ENCODE measurements around the gene LRRC37A. TPM values are rescaled to one million over a fixed set of nuclear protein-coding genes. Genes with fewer than 3 reads are reported as not detected.
"Not testable (repeated sequence)": the region's sequence is repeated elsewhere in the genome, so short reads cannot be mapped to it uniquely, and the experiment has no call there.

The LRRC37A gene
- total RNA-seq, 6 experiments from 2014 or later: 0.44 to 0.95 (median 0.63) TPM

DNA sequence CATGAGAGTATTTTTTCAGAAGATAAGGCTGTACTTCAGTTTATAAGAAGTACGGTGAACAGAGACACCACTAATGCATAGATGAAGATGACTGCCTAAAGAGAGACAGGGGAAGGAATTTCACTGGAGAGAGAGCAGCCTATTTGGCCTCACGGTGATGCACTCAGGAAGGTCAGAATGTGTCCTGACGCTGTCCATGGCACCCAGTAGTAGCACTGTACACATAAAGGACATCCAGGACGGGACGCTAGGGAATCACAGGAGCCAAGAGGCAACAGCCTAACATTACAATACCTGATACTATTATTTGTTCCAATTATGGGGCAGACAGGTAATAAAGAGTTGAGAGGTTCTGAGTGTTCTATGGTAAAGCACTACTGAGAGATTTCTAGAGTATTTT, 24.9 kb upstream of the LRRC37A start:
- intact Hi-C loops (cut with DNase I): loop anchor here in 1 of 2 donors (10.0 kb wide), 1 partner anchor 75 kb away; the partner anchor contains the start of gene KANSL1
- Histone ChIP-seq H3K27me3 (no peaks in the 10 kb centered on the region), H3K27ac (no peak overlapping the region), H3K4me3 (no peak overlapping the region), H3K4me1 (peaks cover 0 to 4% (median 0%) of the 10 kb centered on the region in 4 donors), H3K36me3 (no peaks in the 10 kb centered on the region), H3K9me3 (no peaks in the 10 kb centered on the region)
- no peak for DNase-seq
- TF ChIP-seq POLR2A (IDR thresholded peaks at IDR 0.05): no peak
- TF ChIP-seq, protein P1, sequence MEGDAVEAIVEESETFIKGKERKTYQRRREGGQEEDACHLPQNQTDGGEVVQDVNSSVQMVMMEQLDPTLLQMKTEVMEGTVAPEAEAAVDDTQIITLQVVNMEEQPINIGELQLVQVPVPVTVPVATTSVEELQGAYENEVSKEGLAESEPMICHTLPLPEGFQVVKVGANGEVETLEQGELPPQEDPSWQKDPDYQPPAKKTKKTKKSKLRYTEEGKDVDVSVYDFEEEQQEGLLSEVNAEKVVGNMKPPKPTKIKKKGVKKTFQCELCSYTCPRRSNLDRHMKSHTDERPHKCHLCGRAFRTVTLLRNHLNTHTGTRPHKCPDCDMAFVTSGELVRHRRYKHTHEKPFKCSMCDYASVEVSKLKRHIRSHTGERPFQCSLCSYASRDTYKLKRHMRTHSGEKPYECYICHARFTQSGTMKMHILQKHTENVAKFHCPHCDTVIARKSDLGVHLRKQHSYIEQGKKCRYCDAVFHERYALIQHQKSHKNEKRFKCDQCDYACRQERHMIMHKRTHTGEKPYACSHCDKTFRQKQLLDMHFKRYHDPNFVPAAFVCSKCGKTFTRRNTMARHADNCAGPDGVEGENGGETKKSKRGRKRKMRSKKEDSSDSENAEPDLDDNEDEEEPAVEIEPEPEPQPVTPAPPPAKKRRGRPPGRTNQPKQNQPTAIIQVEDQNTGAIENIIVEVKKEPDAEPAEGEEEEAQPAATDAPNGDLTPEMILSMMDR (IDR thresholded peaks at IDR 0.05): no peak
- 42% methylated on average over 5 of the region's 5 CpGs for WGBS (ENCODE audit: insufficient coverage, low coverage, low lambda C conversion rate, missing lambda C conversion rate)
- peak in 1 of 4 donors; percentile 5 for ATAC-seq

DNA sequence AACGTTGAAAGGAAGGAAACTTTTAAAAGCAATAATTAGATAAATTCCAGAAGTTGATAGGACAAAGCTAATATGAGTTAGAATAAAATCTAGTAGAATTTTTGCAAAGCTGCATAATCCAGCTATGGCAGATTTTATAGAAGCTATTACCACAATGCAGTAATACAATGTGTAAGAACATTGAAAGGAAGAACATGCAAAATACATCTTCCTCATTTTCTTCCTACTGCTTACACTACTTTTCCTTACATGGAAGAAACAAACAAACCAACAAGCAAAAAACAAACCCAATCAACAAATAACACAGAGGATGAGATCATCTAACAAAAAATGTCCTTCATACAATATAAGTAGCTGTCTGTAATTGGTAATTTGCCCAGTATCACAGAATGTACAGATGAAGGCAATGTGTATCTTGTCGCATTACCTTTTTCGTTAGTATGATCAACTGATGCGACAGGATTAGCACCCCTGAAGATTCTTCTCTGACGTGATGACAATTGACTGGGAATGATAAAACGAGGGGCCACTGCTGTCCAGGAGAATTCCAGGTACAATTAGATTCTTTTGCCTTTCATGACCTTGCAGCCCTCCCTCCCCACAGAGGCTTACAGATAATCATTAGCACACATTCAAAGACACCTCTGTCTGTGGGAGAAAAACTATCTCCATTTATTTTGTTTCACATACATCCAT, 21.2 kb upstream of the LRRC37A start:
- no peak for ATAC-seq
- Histone ChIP-seq H3K4me3 (no peak overlapping the region), H3K9me3 (no peaks in the 10 kb centered on the region), H3K36me3 (no peaks in the 10 kb centered on the region), H3K4me1 (no peaks in the 10 kb centered on the region), H3K27ac (no peak overlapping the region), H3K27me3 (no peaks in the 10 kb centered on the region)
- DNase-seq: no peak
- TF ChIP-seq POLR2A (IDR thresholded peaks at IDR 0.05): no peak
- TF ChIP-seq, protein P1 (IDR thresholded peaks at IDR 0.05): no peak
- WGBS (ENCODE audit: insufficient coverage, low coverage, low lambda C conversion rate, missing lambda C conversion rate): 58% methylated on average over 6 of the region's 6 CpGs
- intact Hi-C loops (cut with DNase I): loop anchor here in 1 of 2 donors (10.0 kb wide), 1 partner anchor 79 kb away; the partner anchor contains the start of gene KANSL1

DNA sequence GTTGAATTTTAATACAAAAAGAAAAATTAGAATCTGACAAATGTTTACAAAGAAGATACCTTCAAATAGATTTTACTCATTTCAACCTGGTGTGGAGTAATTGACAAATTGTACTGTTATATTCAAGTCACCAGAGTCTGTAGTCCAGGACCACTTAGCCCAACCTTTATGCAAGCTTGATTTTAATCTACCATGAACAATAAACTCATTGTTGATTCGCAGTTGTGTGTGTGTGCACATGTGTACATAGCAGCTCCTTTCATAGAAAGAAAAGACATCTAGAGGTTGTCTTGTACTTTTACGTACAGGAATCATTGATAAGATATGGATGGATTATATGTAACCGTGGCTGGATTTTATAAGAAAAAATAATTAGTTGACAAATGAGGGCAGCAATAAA, 20.7 kb upstream of the LRRC37A start:
- TF ChIP-seq POLR2A (IDR thresholded peaks at IDR 0.05): no peak
- TF ChIP-seq, protein P1 (IDR thresholded peaks at IDR 0.05): no peak
- intact Hi-C loops (cut with DNase I): loop anchor here in 1 of 2 donors (10.0 kb wide), 1 partner anchor 79 kb away; the partner anchor contains the start of gene KANSL1
- Histone ChIP-seq H3K27ac (no peak overlapping the region), H3K9me3 (no peaks in the 10 kb centered on the region), H3K27me3 (no peaks in the 10 kb centered on the region), H3K36me3 (no peaks in the 10 kb centered on the region), H3K4me3 (no peak overlapping the region), H3K4me1 (no peaks in the 10 kb centered on the region)
- WGBS (ENCODE audit: insufficient coverage, low coverage, low lambda C conversion rate, missing lambda C conversion rate): 72% methylated on average over 3 of the region's 3 CpGs
- DNase-seq (no peak), ATAC-seq (no peak)

DNA sequence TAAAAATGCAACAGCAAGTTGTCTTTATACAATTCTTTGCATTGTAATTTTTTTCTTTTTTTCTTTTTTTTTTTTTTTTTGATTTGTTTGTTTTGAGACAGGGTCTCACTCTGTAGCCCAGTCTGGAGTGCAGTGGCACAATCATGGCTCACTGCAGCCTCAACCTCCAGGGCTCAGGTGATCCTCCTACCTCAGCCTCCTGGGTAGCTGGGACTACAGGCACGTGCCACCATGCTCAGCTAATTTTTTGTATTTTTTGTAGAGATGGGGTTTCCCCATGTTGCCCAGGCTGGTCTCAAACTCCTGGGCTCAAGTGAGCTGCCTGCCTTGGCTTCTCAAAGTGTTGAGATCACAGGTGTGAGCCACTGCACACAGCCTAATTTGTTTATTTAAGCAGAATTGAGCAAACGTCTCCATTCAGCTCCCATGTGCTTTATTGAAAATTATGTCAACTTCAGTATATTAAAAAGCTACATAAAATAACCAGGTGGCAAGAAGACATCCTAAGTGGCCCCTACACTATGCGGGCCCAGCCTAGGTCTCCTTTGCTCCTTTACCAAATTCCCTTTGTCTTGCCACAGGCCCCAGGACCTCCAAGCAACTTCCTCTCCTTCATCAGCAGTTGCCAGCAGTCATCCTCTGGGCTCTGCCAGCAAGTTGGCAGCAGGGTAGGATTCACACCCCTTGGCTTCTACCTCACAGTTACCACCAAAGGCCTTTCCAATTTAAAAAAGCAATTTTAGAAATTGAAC, 18.0 kb upstream of the LRRC37A start:
- 67% methylated on average over 3 of the region's 3 CpGs for WGBS (ENCODE audit: insufficient coverage, low coverage, low lambda C conversion rate, missing lambda C conversion rate)
- H3K4me3 ChIP-seq, H3K27ac ChIP-seq, H3K36me3 ChIP-seq, ATAC-seq, H3K27me3 ChIP-seq, H3K4me1 ChIP-seq, H3K9me3 ChIP-seq, DNase-seq: not testable (repeated sequence)
- intact Hi-C loops (cut with DNase I): loop anchor here in 1 of 2 donors (10.0 kb wide), 1 partner anchor 82 kb away; the partner anchor contains the start of gene KANSL1

DNA sequence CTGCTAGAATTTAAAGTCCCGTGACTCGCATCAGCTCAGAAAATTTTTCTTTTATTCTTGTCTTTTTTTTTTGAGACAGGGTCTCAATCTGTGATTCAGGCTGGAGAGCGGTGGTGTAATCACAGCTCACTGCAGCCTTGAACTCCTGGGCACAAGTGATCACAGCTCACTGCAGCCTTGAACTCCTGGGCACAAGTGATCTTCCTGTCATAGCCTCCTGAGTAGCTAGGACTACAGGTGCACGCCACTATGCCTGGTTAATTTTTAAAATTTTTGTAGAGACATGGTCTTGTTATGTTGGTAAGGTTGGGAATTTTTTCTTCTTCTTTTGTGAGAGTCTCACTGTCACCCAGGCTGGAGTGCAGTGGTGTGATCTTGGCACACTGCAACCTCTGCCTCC, 13.6 kb upstream of the LRRC37A start:
- H3K36me3 ChIP-seq; H3K4me1 ChIP-seq; H3K4me3 ChIP-seq; H3K9me3 ChIP-seq; DNase-seq; intact Hi-C loops (cut with DNase I); H3K27ac ChIP-seq; ATAC-seq; H3K27me3 ChIP-seq: not testable (repeated sequence)
- 100% methylated on average over 2 of the region's 4 CpGs for WGBS (ENCODE audit: insufficient coverage, low coverage, low lambda C conversion rate, missing lambda C conversion rate)

DNA sequence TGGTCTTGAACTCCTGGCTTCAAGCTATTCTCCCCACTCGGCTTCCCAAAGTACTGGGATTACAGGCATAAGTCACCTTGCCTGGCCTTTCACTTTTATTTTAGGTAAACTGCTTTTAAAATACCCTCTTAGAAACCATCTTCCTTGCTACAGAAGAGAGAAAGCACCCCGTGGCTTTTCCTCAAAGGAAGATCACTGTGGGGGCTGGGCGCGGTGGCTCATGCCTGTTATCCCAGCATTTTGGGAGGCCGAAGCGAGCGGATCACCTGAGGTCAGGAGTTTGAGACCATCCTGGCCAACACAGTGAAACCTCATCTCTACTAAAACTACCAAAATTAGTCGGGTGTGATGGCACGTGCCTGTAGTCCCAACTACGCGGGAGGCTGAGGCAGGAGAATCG, 12.3 kb upstream of the LRRC37A start:
- WGBS (ENCODE audit: insufficient coverage, low coverage, low lambda C conversion rate, missing lambda C conversion rate): 91% methylated on average over 9 of the region's 12 CpGs
- H3K9me3 ChIP-seq; DNase-seq; H3K4me3 ChIP-seq; H3K36me3 ChIP-seq; H3K4me1 ChIP-seq; intact Hi-C loops (cut with DNase I); ATAC-seq; H3K27me3 ChIP-seq; H3K27ac ChIP-seq: not testable (repeated sequence)

DNA sequence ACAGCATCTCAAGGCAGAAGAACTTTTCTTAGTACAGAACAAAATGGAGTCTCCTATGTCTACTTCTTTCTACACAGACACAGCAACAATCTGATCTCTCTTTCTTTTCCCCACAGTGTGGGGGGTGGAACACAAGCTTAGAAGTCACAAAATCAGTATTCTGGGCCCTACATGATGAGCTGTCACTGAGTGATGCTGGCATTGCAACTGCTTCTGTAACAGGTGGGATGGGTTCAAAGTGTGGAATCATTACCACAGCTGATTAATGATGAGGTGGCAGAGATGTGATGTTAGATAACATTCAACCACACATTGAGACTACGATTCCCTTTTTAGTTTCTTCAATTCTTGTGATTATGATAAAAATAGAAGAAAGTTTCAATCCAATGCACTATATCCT, 10.5 kb upstream of the LRRC37A start:
- WGBS (ENCODE audit: insufficient coverage, low coverage, low lambda C conversion rate, missing lambda C conversion rate): 100% methylated on average over 1 of the region's 1 CpG
- H3K27me3 ChIP-seq; ATAC-seq; H3K27ac ChIP-seq; H3K9me3 ChIP-seq; H3K36me3 ChIP-seq; H3K4me1 ChIP-seq; intact Hi-C loops (cut with DNase I); DNase-seq; H3K4me3 ChIP-seq: not testable (repeated sequence)

DNA sequence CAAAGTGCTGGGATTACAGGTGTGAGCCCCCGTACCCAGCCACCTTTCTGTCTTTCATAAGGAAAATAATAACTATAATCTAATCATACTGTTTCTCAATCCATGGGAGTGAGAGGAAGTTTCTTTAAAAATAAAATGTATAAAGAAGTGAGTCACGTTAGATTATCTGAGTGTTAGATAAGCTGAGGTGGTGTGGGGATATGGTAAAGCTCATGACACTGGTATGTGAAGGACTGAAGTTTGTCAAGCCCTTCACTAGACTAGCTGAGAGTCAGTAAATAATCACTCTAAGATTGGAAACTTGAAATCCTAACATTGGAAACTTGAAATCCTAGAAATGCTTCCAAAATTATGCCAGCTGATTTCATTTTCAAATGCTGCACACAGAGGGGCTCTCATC, 9.4 kb upstream of the LRRC37A start:
- DNase-seq; H3K27me3 ChIP-seq; H3K4me1 ChIP-seq; H3K27ac ChIP-seq; H3K9me3 ChIP-seq; H3K4me3 ChIP-seq; intact Hi-C loops (cut with DNase I); ATAC-seq; H3K36me3 ChIP-seq: not testable (repeated sequence)
- 70% methylated on average over 2 of the region's 2 CpGs for WGBS (ENCODE audit: insufficient coverage, low coverage, low lambda C conversion rate, missing lambda C conversion rate)

Data from right lobe of liver (tissue), 6 donors.